GM19372 (cell line): ENCODE results near the gene ATG10.
"Not testable (repeated sequence)": the region's sequence is repeated elsewhere in the genome, so short reads cannot be mapped to it uniquely, and the experiment has no call there.

Experiments
- ATAC-seq: cut with Tn5 transposase; IDR thresholded peaks from one replicate; pipeline ENCODE4 v1.9.1; 2021; ENCODE audit warnings: mild to moderate bottlenecking, low read depth, moderate library complexity; ENCODE audit not compliant: unreplicated experiment

The ATG10 gene

DNA sequence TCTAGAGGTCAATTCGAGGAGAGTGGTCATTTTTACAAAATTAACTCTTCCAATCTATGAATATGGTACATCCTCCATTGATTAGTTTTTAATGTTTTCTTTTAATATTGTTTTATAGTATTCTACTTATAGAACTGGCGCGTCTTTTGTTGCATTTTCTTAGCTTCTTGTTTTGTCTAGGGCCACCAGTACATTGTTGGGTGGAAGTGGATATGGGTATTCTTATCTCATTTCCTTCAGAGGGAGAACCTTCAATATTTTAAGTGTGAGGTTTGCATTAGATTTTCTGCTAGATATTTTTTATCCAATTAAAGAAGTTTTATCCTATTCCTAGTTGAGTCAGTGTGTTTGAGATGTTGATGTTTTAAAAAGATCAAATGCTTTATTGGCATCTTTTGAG lies 236.5 kb downstream of the ATG10 start:
- no peak for ATAC-seq

GRCh38 chr5:82211855-82212572 lies 240.2 kb downstream of the ATG10 start:
- no peak for ATAC-seq

- no peak for ATAC-seq
These were observed 246.1 kb downstream of the ATG10 start for GRCh38 chr5:82217917-82218316.

DNA sequence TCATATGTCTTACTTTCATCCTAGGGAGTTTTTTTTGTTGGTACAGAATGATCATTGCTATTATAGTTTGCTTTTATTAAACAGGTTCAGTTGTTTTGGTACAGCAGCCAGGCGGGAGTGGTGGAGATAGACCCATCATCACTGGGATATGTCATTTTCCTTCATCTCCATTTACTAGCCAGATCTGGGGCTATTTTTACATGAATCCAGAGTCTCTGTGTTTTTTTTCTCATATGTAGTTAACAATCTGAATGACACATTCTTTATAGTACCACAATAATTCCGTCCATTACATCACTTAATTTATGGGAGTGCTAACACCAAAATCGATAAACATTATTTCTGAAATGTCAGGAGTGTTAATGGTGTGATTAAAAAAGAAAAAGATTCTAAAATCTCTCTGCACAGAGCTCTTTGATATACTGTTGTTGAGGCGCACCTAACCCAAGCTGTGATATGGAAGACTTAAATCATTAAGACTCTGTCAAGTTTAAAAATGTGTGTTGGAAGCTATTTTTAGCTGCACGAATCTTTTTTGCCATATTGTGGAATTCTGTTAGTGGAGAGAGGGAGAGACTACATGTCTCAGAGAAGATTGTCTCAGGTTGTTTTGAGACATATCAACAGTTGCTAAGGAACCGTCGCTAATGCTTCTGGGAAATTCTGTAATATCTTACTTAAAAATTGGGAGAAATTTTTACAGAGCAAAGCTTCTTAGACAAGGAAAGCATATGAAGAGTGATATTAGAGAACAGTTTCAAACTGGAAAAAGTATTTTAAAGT lies 246.7 kb downstream of the ATG10 start:
- no peak for ATAC-seq

- no peak for ATAC-seq
These were observed 249.2 kb downstream of the ATG10 start for GRCh38 chr5:82221020-82221419.

- ATAC-seq = no peak
These were observed 251.1 kb downstream of the ATG10 start for GRCh38 chr5:82222597-82223574.

GRCh38 chr5:82225525-82226172 lies 253.8 kb downstream of the ATG10 start:
- peak; percentile 84 for ATAC-seq

GRCh38 chr5:82234885-82235284 lies 263.1 kb downstream of the ATG10 start:
- no peak for ATAC-seq

GRCh38 chr5:82244151-82244550 lies 272.3 kb downstream of the ATG10 start:
- ATAC-seq = no peak

- ATAC-seq = no peak
These were observed 273.2 kb downstream of the ATG10 start for GRCh38 chr5:82244854-82245635.

DNA sequence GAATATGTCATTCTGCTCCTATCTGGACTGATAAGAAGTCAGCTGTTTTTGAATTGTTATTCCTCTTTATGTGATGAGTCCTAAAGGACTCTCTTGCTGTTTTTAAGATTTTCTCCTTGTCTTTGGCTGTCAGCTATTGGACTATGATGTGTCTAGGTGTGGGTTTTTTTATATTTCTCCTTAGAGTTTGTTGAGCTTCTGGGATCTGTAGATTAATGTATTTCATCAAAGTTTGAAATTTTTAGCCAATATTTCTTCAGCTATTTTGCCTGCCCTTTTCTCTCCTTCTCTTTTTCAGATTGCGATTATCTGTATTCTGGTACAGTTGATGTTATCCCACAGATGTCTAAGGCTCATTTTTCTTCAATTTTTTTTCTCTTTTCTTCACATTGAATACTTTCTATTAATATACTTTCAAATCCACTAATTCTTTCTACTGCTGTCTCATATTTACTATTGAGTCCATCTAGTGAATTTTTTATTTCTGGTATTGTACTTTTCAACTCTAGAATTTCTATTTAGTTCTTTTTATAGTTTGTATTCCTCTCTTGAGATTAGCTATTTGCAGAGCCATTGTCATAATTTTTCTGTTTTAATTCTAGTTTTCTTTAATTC lies 275.2 kb downstream of the ATG10 start:
- ATAC-seq = no peak

DNA sequence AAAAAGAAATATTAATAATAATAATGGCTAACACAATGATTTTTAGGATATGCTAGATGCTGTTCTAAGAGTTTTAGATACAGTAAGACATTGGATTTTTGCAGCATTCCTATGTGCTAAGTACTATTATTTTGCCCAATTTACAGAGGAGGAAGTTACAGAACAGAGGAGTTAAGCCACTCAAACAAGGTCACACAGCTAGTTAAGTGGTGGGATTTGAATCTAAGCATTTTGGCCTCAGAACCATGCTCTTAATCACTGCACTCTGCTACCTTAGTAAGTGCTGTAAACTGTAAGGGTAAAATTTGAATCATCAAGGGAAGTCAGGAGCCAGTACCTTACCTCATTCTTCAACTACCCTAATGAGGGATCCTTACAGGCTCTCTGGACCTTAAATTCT lies 280.9 kb downstream of the ATG10 start:
- no peak for ATAC-seq

GRCh38 chr5:82255844-82256243 lies 284.0 kb downstream of the ATG10 start:
- no peak for ATAC-seq

- ATAC-seq = no peak
These were observed 285.4 kb downstream of the ATG10 start for GRCh38 chr5:82257247-82257646.

DNA sequence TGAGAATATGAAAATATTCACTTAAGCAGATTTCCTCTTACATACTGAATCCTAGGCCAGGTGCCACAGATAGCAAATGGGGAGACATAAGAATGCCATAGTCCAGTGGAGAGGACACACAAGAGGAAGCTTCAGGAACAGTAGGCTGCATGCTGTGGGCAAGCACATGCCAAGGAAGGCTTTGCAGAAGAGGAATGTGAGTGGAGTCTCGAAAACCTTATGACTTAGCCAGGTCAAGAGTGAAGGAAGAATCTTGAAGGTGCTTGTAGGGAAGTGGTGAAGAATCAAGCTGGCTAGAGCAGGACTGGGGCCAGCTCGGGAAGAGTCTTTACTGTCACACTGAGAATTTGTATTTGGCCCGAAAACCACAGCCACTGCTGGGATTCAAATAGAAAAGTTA lies 285.9 kb downstream of the ATG10 start:
- no peak for ATAC-seq

DNA sequence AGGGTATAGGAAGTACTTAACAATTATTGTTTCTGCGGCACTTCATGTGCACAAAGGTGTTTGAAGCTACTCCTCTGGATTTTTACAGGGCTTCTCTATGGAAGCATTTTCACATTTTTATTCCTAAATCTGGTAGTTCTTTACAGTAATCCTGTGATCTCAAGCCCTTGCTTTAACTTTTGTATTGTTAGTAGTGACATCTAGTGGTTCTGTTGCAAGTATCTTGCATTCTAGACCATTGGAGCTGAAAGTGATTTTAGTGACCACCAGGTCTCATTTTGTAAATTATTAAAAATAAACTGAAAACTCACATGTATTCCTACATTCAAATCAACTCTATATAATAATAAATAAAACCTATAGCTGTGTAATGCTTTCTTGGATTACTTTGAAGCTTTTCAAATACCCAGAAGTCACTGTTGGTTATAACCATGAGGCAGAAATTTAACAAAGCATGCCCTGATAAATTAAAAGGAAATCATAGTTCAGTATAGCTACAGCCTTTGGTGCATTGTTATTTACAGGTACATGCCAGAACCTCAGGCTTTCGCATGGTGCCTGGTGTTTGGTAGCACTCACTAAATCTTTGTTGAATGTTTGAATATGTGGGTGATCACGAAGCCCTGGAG lies 287.5 kb downstream of the ATG10 start:
- no peak for ATAC-seq

DNA sequence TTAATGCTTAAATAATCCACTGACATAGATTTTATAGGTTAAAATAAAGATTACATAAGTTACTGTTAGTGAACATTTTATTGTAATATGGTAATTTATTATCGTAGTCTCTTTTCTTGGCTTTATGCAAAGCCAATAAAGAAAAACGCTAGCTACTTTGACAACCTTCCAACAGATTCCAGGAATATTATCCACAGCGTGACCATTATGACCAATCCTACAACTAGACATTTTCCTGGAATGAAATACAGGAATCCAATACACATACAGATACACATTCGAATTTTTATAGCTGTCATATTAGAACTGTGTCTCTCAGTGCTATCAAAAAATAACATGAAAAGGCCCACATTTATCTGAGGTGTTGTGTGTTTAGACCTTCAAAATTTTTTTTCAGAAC lies 293.2 kb downstream of the ATG10 start:
- no peak for ATAC-seq

GRCh38 chr5:82267297-82267933 lies 295.6 kb downstream of the ATG10 start:
- ATAC-seq = not testable (repeated sequence)
